ENCODE measurements around the gene GCLC.

DNA sequence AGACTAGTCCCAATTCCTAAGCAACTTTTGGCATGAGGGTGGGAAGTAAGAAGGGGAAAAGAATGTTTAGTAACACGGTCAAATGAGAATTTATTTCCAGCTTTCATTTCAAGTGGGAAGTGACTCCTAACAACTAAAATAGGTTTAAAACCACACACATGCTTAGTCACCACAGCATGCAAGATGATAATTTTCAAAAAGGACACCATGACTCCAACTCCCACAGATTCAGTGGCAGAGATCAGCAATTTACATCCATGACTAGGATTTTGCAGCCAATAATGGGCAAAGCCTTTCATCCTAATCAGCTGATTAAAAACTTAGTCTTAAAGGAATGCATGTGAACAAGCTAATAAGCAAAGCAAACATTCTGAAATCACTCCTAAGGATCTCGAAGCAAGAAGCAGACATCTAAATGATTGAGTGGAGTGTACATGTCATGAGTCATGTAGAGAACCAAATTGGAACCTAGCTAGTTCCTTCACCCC is 48.1 kb upstream of the GCLC start:
- TF ChIP-seq, protein P1, sequence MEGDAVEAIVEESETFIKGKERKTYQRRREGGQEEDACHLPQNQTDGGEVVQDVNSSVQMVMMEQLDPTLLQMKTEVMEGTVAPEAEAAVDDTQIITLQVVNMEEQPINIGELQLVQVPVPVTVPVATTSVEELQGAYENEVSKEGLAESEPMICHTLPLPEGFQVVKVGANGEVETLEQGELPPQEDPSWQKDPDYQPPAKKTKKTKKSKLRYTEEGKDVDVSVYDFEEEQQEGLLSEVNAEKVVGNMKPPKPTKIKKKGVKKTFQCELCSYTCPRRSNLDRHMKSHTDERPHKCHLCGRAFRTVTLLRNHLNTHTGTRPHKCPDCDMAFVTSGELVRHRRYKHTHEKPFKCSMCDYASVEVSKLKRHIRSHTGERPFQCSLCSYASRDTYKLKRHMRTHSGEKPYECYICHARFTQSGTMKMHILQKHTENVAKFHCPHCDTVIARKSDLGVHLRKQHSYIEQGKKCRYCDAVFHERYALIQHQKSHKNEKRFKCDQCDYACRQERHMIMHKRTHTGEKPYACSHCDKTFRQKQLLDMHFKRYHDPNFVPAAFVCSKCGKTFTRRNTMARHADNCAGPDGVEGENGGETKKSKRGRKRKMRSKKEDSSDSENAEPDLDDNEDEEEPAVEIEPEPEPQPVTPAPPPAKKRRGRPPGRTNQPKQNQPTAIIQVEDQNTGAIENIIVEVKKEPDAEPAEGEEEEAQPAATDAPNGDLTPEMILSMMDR (IDR thresholded peaks at IDR 0.05) = no peak
- TF ChIP-seq POLR2A (IDR thresholded peaks at IDR 0.05) = no peak
- no peak for TF ChIP-seq POLR2AphosphoS5 (IDR thresholded peaks at IDR 0.05)

Measured in upper lobe of left lung (tissue), 4 donors.